ENCODE results near the gene IFNA5.

Gene IFNA5

GRCh38 chr9:21305213-21305612, at the start of gene IFNA5:
Gene IFNA5, minus strand, starts transcription at chr9:21305313. Its CDS starts 57 bp downstream, at chr9:21305256.
- DNase-seq (ENCODE audit: low read depth) = no peak

GRCh38 chr9:21350787-21351186, 45.7 kb upstream of the IFNA5 start, which contains the start of gene IFNA6:
Gene IFNA6, minus strand, starts transcription at chr9:21350887. Its CDS starts 0 bp downstream, at chr9:21350887.
- DNase-seq (ENCODE audit: low read depth) = no peak

DNA sequence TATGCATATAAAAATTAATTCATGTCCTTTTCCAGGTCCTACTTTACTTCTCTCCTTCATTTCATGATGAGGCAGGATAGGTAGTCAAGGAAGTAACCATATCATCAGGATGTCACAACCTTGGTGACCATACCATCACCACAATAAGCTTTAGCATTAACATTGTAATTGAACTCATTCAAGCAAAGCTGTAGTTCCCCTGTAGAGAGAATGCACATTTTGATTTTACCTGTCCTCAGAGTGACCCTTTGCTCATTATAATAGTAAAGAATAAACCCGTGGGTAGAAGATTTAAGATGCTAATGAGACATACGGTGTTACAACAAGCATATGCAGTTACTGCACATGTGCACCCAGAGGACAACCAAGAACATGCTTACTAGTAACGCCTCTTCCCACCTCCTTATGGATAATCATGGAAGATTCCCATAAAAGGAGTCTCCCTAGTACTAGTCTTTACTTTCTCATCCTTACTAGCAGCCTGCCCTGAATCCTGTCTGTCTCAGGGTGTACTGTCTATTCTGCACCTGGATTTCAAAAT, 43.4 kb upstream of the IFNA5 start:
- no peak for DNase-seq (ENCODE audit: low read depth)

GRCh38 chr9:21340735-21341134, 35.6 kb upstream of the IFNA5 start:
- no peak for DNase-seq (ENCODE audit: low read depth)

DNA sequence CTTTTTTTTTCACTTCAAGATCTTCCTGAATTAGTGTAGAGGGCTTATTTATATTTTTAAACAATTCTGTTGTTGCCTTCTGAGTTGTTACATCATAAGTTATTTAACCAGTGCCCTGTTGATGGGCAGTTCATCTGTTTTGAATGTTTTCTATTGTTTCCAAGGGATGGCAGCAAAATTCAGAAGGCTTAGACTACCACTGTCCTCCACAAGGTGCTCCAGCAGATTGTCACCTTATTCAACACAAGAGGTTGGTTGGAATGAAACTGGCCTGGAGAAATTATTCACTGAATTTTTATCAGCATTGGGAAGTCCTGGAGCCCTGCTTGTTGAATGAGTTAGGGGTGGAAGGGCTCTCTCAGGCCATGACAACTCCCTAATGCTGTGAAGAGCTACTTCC, 31.3 kb upstream of the IFNA5 start:
- DNase-seq (ENCODE audit: low read depth) = no peak

- DNase-seq (ENCODE audit: low read depth) = peak; percentile 48
Observed at GRCh38 chr9:21334701-21335632, 29.9 kb upstream of the IFNA5 start, which contains the start of gene KLHL9. Gene KLHL9, minus strand, starts transcription at chr9:21335404. Its CDS starts 545 bp downstream, at chr9:21334859.

GRCh38 chr9:21333226-21333625, 28.1 kb upstream of the IFNA5 start:
- DNase-seq (ENCODE audit: low read depth) = no peak

GRCh38 chr9:21331676-21332402, 26.7 kb upstream of the IFNA5 start:
- DNase-seq (ENCODE audit: low read depth) = no peak

DNA sequence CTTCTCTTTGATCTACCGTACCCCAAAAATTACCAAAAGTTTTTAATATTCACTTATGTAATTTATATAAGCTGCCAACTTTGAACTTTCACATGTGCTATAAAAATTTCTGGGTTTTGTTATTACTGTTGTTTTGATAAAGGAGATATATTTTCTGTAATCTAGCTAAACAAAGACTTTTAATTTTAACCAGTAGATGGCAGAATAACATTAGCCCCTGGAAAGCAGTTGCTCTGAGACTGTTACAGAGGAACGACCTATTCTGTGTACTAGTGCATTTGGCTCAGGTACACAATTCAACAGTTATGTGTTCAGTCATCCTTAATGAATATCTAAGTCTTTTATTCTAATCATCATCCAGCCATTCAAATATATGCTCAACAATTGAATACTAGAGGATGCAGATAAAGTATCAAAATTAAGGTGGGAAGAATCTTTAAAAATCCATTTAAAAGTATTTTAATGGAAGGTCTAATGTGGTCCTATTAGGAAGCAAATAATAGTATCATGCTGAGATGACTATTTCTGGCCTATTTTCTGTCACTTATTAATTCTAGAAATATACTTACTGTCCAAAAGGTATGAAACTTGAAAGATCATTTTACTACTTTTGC, 21.5 kb upstream of the IFNA5 start:
- no peak for DNase-seq (ENCODE audit: low read depth)

DNA sequence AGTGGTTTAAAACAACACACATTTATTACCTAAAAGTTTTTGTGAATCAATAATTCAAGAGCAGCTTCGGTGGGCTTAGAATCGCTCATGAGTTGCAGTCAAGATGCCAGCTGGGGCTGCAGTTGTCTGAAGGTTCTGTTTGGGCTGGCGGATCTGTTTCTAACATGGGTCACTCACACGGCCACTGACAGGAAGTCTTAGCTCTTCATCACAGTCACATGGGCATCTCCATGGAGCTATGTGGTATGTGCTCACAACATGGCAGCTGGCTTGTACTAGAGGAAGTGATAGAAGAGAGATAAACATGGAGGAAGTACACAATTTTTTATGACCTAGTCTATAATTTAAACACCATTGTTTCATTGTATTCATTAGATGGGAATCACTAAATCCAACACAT, 18.9 kb upstream of the IFNA5 start:
- DNase-seq (ENCODE audit: low read depth) = no peak

GRCh38 chr9:21322911-21323461, 17.9 kb upstream of the IFNA5 start:
- no peak for DNase-seq (ENCODE audit: low read depth)

- no peak for DNase-seq (ENCODE audit: low read depth)
Observed at GRCh38 chr9:21320465-21320864, 15.4 kb upstream of the IFNA5 start.

DNA sequence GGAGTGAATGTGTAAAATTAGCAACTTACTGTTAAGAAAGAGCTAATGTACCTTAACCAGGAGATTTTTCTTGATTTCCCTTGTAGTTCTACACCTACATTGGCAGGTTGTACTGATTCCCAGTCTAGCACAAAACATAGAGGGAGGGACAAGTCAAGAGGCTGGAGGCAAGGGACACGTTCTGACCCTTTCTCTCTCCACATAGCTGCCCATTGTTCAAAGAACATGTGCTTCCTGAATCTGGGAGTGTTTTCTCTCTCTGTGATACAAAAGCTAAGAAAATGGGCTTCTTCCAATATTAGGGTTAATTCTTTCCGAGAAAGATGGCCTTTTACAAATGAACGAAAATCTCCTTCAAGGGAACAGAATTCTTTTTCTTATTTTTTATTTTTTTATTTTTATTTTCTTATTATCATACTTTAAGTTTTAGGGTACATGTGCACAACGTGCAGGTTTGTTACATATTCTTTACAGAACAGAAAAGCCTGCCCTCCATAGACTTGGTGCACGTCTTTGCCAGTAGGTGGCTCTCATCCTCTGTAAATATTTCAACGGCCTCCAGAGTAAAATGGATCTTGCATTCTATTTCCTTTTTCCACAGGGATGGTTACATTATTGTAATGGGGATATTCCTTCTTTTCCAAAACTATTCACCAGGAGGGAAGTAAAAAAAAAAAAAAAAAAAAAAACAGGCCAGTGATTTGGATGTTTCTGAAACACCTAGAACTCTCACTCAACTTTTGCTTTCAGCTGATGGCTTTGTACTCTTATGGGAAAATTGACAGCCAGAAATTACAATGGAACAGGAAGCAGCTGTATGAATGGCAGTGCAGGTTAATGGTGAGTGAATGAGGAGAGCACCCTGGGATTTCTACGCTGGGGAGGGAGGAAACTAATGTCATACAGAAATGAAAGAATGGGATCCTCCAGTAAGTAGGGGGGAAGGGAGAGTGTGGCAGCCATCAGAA, 13.1 kb upstream of the IFNA5 start:
- DNase-seq (ENCODE audit: low read depth) = no peak

DNA sequence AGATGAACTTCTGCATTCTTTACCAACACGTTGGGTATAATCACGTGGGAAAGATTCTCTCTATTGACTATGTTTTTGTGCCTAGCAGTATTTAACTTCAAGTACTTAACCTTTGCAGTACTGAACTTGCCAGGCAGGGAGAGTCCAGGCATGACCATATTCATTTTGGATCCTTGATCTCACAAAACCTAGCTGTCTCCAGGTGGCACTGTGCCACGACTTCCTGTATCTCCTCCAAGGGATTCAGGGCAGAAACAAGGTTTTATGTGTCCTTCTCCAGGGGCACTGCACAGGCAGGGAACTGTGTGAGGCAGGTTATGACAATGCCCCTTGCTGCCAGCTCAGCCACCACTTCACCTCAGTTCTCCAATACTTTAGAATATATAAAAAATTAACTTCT, 11.7 kb upstream of the IFNA5 start:
- DNase-seq (ENCODE audit: low read depth) = no peak

DNA sequence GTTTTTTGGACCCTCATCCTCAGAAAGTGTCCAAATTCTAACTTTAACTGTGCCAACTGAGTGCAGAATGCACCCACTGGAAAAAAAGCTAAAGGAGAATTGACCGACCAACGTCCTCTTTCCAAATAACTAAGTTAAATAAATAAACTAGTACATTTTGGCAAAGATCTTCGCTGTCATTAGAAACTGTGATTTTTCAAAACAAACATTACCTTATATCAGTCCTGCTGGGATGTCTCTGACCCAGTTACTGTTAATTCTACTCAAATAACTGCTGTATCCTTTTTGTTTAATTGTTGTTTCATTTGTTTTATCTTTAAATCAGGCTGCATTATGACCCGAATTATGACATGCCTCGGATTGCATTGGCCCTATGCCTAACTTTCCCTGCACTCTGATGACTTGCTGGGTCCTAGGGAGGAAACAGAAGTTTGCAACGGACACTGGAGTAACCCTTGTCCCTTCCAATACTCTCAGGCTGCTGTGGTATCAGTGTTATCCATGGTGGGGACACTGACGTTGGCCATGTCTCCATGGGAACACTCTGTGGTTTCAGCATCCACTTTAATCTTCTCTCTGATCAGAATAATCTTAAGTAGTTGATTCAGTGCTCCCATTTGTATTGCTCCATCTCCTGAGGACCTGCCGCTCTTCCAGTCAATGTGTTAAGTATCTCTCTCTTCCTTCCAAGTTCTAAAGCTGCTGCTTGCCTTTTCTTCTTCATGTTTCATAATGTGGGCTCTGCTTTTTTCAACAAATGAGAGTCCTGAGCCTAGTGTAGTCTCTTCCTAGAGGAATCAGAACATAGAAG, 11.1 kb upstream of the IFNA5 start:
- DNase-seq (ENCODE audit: low read depth) = no peak

GRCh38 chr9:21314152-21314551, 9.0 kb upstream of the IFNA5 start:
- DNase-seq (ENCODE audit: low read depth) = no peak

- DNase-seq (ENCODE audit: low read depth) = no peak
Observed at GRCh38 chr9:21311889-21312288, 6.8 kb upstream of the IFNA5 start.

DNA sequence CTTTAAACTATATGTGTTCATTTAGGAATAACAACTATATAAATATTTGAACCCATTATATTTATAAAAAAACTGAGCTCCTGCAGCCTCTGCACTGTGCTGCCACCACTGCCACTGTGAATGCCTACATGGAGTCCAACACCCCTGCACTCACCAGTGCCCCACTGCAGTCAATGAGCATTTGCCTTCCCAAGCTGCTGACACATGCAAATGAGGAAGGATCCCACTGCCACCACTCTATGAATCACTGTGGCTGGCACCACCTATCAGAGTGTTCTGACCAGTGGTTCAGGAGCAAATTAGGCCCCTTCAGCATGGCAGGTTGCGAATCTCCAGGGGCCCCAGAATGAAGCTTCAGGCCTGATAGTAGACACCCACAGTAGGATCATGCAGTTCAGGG, 9.1 kb downstream of the IFNA5 start:
- no peak for DNase-seq (ENCODE audit: low read depth)

- DNase-seq (ENCODE audit: low read depth) = no peak
Observed at GRCh38 chr9:21294904-21295538, 10.1 kb downstream of the IFNA5 start.

All from non-pigmented ciliary epithelial cell (primary cell).